Skin of body (tissue), 2 donors: ENCODE results near the gene AHCYL1. TPM values are rescaled to one million over a fixed set of nuclear protein-coding genes. Genes with fewer than 3 reads are reported as not detected.
A peak's percentile ranks its signal among the peaks of the same experiment; 100 is the strongest.
"Not testable (repeated sequence)": the region's sequence is repeated elsewhere in the genome, so short reads cannot be mapped to it uniquely, and the experiment has no call there.

Experiments used
- DNase-seq: peaks from one replicate; lab custom pipeline; 2025; lab: John Stamatoyannopoulos, UW
- total RNA-seq: library from RNA; depleted of rRNA; stranded (reverse); fragments of >200 nt; gene quantifications from one replicate; pipeline ENCODE4 v1.2.3, GENCODE V29; 2014

AHCYL1 gene
- total RNA-seq: 40.5 TPM

GRCh38 chr1:109984456-109985246, at the start of gene AHCYL1:
AHCYL1 (plus strand) TSS chr1:109984765; CDS start chr1:109985053, 288 bp downstream.
- peak; percentile 99 for DNase-seq

- no peak for DNase-seq
Measured at GRCh38 chr1:109935451-109935900, 49.1 kb upstream of the AHCYL1 start.

DNA sequence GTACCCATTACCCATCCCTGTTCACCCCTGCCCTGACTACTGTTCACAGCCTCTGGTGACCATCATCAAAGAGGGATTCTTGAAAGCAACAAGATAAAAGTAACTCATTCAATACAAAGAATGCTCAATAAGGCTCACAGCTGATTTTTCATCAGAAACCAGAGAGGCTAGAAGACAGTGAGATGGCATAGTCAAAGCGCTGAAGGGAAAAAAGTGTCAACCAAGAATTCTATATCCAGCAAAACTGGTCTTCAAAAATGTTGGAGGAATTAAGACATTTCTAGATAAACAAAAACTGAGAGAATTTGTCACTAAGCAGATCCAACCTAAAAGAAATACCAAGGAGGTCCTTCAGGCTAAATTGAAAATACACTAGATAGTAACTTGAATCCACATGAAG, 46.8 kb upstream of the AHCYL1 start:
- no peak for DNase-seq

DNA sequence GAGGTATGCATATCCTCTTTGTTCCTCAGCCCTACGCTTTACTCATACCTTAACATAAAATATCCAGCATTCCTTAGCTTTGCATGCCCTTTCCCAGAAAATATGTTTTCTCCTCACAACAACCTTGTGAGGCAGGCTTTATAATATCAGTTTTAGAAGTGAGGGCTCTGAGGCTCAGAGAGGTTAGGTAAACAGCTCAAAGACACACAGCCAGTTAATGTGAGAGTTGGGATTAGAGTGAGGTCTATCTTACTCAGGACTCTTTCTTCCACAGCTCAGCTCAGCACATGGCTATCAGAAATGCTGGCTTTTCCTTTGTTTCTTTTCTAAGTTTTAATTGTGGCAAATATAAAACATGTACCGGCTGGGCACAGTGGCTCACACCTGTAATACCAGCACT, 46.0 kb upstream of the AHCYL1 start:
- no peak for DNase-seq

GRCh38 chr1:109942434-109942833, 42.1 kb upstream of the AHCYL1 start:
- no peak for DNase-seq

DNA sequence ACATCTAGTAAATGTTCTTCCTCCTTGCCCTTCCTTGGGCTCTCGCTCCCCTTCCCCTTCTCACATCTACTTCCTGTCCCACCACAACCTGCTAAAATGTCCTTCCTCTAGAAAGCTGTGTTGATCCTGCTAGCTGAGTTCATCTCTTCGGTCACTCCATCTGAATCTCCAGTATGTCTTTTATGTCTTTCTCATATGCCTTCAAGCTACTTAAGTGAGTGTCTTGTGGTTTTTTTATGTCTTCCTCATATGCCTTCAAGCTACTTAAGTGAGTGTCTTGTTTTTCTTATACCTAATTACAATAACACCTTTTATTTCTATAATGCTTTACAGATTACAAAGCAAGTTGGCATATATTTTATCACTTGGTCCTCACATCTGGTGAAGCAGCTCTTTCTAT, 40.0 kb upstream of the AHCYL1 start:
- DNase-seq: no peak

GRCh38 chr1:109946511-109946910, 38.1 kb upstream of the AHCYL1 start:
- no peak for DNase-seq

- no peak for DNase-seq
Measured at GRCh38 chr1:109947582-109948284, 36.8 kb upstream of the AHCYL1 start.

DNA sequence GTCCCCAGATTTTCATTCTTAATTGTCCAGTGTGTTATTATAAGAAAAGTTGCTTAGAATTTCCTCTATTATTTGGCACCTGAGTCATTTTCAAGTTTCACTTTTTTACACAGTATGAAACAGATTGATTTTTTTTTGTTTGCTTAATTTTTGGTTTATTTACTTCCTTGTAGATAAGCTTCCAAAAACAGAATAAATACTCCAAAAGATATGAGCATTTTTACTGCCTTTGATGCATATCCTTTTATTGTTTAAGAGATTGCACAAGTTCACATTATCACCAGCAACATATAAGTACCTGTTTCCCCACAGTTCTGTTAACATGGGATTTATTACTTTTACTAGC, 36.3 kb upstream of the AHCYL1 start:
- DNase-seq: no peak

DNA sequence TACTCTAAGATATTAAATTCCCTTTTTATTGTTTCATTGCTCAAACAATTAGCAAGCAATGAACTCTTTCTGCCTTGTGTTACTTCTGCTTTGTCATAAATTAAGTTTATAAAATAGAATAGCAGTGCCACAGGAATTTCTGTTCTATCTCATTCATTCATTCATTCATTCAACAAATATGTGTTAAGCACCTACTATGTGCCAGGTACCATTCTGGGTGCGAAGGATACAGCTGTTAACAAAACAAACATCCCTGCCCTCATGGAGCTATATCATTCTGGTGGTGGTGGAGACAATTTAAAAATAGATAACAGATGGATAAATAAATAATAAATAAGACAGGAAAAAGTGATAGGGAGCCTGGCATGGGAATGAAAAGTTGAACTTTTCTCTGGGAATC, 34.5 kb upstream of the AHCYL1 start:
- no peak for DNase-seq

- no peak for DNase-seq
Measured at GRCh38 chr1:109950509-109950908, 34.1 kb upstream of the AHCYL1 start.

GRCh38 chr1:109951501-109951900, 33.1 kb upstream of the AHCYL1 start:
- not testable (repeated sequence) for DNase-seq

GRCh38 chr1:109954041-109954512, 30.5 kb upstream of the AHCYL1 start:
- DNase-seq: no peak

DNA sequence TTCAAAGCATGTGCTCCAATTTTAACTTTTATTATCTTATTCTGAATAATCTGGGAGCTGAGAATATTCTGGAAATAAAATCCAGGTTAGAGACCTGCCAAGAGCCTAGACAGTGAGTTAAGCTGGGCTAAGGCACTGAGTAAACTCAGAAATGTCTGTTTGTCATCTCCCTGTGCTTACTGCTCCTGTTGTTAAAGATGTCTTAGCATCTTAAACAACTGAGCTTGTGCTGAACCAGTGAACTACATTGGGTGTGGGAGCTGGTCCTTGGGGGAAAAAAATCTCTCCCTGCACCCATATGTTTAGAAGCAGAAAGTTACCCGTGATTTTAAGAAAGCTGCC, 25.0 kb upstream of the AHCYL1 start:
- no peak for DNase-seq

DNA sequence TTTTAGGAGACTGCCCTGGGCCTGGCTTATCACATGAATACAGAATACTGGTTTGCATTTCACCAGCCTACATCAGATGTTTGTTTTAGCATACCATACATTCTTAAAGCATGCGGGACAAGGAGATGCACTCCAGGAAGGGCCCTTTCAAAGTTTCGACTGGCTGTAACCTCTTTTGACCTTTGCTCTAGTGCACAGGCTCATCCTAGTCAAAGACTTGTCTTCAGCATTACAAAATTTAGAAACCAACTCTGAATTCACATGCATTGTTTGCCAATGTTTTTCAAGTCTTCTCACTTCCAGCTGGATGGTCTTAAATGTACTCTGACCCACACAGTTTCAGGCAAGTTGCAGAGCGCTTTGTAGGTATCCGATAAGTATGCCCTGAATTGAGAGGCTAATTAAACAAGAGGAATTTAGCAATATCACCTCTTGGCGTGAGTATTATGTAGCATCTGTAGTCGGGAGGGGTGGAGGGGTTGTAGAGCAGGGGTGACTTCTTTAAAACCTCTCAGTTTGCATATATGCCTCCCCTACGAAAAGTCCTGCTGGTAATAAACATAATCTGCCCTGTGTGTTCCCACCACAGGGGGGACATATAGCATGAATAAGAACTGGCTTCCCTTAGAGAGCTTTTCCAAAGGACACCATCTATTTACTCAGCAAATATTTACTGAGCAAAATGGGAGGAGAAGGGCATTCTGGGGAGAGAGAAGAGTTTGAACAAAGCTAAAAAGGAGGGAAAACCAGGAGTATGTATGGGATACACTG, 24.4 kb upstream of the AHCYL1 start:
- DNase-seq: no peak

- no peak for DNase-seq
Measured at GRCh38 chr1:109960745-109961094, 23.8 kb upstream of the AHCYL1 start.

DNA sequence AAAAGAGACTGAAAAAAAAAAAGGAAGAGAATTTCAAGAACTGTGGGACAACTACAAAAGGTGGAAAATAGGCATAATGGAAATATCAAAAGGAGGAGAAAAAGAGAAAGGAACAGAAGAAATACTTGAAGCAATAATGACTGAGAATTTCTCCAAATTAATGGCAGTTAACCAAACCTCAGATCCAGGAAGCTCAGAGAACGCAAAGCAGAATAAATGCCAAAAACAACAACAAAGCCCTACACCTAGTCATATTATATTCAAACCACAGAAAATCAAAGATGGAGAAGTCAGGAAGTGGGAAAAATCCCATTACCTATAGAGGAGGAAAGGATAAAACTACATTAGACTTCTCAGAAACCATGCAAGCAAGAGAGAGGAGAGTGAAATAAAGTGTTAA, 20.7 kb upstream of the AHCYL1 start:
- DNase-seq: no peak

- DNase-seq: peak; percentile 72
Measured at GRCh38 chr1:109969146-109969829, 15.3 kb upstream of the AHCYL1 start.

- no peak for DNase-seq
Measured at GRCh38 chr1:109969907-109970306, 14.7 kb upstream of the AHCYL1 start.

GRCh38 chr1:109971559-109971958, 13.0 kb upstream of the AHCYL1 start:
- peak; percentile 51 for DNase-seq

GRCh38 chr1:109974191-109974590, 10.4 kb upstream of the AHCYL1 start:
- no peak for DNase-seq

GRCh38 chr1:109975718-109976117, 8.8 kb upstream of the AHCYL1 start:
- DNase-seq: no peak
